A549 (cell line): Measurements from ENCODE around the gene MYRFL.

Experiments
- JUN ChIP-seq, 2 experiments: fragments of >200 bp; sonication (Bioruptor Twin); formaldehyde crosslinking; IDR thresholded peaks; 2 replicates in 1 of 2; 3 replicates in 1 of 2; pipeline ENCODE4 v1.6.1; 2016 to 2017
- NR3C1 ChIP-seq: fragments of >200 bp; sonication (Bioruptor Twin); formaldehyde crosslinking; IDR thresholded peaks from 3 replicates; pipeline ENCODE4 v1.6.1; 2017
- POLR2A ChIP-seq: IDR thresholded peaks from 2 replicates; pipeline ENCODE4 v1.6.1; 2012; ENCODE audit warnings: mild to moderate bottlenecking, low read length
- TF ChIP-seq, protein P1 (sequence below): fragments of 150-350 bp; IDR thresholded peaks from 2 replicates; pipeline ENCODE4 v1.6.1; 2014; ENCODE audit warnings: low read depth, mild to moderate bottlenecking, low read length
- TF ChIP-seq, protein P2 (sequence below): fragments of >200 bp; sonication (Bioruptor Twin); formaldehyde crosslinking; IDR thresholded peaks from 3 replicates; pipeline ENCODE4 v1.5.1; 2016

DNA sequence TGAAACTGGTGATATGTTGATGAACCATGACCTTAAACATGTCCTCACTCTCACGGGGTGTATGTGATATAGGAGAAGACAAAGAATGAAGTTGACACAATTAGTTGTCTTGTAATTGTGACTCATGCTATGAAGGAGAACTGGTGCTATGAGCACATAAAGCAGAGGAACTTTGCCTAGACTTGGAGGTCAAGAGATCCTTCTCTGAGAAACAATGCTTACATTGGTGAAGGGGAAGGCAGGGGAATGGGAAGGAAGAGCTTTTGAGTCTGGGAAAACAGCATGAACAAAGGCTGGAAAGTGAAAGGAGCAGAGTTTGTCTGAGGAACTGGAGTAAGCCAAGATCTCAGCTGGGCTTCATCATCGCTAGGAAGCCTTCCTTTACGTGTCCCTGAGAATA lies 83.2 kb downstream of the MYRFL start:
- TF ChIP-seq, protein P1, sequence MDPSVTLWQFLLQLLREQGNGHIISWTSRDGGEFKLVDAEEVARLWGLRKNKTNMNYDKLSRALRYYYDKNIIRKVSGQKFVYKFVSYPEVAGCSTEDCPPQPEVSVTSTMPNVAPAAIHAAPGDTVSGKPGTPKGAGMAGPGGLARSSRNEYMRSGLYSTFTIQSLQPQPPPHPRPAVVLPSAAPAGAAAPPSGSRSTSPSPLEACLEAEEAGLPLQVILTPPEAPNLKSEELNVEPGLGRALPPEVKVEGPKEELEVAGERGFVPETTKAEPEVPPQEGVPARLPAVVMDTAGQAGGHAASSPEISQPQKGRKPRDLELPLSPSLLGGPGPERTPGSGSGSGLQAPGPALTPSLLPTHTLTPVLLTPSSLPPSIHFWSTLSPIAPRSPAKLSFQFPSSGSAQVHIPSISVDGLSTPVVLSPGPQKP = no peak
- TF ChIP-seq, protein P2, sequence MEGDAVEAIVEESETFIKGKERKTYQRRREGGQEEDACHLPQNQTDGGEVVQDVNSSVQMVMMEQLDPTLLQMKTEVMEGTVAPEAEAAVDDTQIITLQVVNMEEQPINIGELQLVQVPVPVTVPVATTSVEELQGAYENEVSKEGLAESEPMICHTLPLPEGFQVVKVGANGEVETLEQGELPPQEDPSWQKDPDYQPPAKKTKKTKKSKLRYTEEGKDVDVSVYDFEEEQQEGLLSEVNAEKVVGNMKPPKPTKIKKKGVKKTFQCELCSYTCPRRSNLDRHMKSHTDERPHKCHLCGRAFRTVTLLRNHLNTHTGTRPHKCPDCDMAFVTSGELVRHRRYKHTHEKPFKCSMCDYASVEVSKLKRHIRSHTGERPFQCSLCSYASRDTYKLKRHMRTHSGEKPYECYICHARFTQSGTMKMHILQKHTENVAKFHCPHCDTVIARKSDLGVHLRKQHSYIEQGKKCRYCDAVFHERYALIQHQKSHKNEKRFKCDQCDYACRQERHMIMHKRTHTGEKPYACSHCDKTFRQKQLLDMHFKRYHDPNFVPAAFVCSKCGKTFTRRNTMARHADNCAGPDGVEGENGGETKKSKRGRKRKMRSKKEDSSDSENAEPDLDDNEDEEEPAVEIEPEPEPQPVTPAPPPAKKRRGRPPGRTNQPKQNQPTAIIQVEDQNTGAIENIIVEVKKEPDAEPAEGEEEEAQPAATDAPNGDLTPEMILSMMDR = no peak
- TF ChIP-seq JUN (IDR thresholded peaks at IDR 0.05) (no peak), NR3C1 (no peak), POLR2A (no peak)
